ENCODE measurements around the gene FERMT3. TPM values are rescaled to one million over a fixed set of nuclear protein-coding genes. Genes with fewer than 3 reads are reported as not detected.

The FERMT3 gene
- total and polyA plus RNA-seq, 2 of the 13 experiments (the other 11 are each of a cell fraction or from before 2014, with no cell fraction given): 0.29 TPM; not detected in 1

DNA sequence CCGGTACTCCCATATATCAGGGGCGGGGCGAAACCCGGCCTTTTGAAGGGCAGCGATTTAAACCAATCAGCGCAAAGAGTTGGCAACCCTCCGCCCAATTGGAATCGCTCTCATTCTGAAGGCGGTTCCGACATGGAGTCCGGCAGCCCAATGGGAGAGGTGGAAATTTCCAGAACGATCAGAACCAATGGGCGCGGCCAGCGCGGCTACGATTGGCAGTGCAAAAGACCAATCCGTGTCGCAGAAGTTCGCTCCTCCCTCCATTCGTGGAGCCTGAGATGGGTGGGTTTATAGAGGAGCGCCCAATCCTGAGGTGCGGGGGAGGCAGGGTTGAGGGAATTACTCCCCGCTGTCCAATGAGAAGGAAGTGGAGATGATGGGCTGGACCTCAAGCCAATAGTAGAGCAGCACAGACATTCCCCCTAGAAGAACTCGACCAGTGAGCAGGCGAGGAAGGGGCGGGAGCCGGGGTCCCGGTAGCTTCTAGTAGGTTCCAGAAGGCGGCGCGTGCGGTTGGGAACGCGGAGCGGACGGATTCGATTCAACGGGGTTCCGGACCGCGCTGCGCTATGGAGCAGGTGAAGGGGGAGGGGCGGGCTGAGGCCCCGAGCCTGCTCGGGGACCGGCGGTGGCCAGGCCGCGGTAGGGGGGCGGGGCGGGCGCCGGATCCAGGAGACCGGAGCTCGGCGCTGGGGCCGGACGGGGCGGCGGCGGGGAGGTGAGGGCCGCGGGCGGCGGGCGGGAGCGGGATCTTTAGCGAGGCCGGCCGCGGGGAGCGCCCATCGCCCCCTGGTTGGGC lies 20.6 kb upstream of the FERMT3 start, which contains the start of gene STIP1 (continued):
- TF ChIP-seq ZBTB2 (CRISPR knock-in tag; IDR thresholded peaks at IDR 0.05; ENCODE audit: low read depth): peak; percentile 66
- TF ChIP-seq THAP11 (CRISPR knock-in tag; IDR thresholded peaks at IDR 0.05): peak; percentile 65
- no peak; the same call in 1 of the 2 replicates for TF ChIP-seq ZNF703 (CRISPR knock-in tag; IDR thresholded peaks at IDR 0.05; ENCODE audit: borderline replicate concordance)
- no peak for TF ChIP-seq NCOA5 (CRISPR knock-in tag; IDR thresholded peaks at IDR 0.05)
- TF ChIP-seq ZNF598 (CRISPR knock-in tag; IDR thresholded peaks at IDR 0.05; ENCODE audit: borderline replicate concordance): no peak
- no peak for TF ChIP-seq ZBTB43 (CRISPR knock-in tag; conservative IDR thresholded peaks at IDR 0.05)
- TF ChIP-seq NR2F2 (IDR thresholded peaks at IDR 0.05; ENCODE audit: borderline replicate concordance, low read depth): no peak
- no peak for TF ChIP-seq SMARCE1 (IDR thresholded peaks at IDR 0.05; ENCODE audit: borderline replicate concordance)
- TF ChIP-seq ZFP91 (CRISPR knock-in tag; IDR thresholded peaks at IDR 0.05; ENCODE audit: borderline replicate concordance): peak; percentile 57; the same call in 1 of the 2 replicates
- TF ChIP-seq ZNF780A (CRISPR knock-in tag; IDR thresholded peaks at IDR 0.05): no peak
- TF ChIP-seq, protein P1, sequence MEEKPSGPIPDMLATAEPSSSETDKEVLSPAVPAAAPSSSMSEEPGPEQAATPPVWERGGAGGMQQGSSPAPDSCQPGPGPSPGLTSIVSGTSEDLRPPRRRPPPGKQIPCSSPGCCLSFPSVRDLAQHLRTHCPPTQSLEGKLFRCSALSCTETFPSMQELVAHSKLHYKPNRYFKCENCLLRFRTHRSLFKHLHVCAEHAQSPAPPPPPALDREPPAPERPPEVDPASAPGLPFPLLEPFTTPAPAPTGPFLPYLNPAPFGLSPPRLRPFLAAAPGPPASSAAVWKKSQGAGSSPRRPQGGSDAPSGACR (CRISPR knock-in tag; IDR thresholded peaks at IDR 0.05): no peak
- no peak for TF ChIP-seq ZFAT (CRISPR knock-in tag; conservative IDR thresholded peaks at IDR 0.05)
- TF ChIP-seq ZNF143 (CRISPR knock-in tag; IDR thresholded peaks at IDR 0.05): 0 out of 2 replicates have a peak, but pooled peaks have one; percentile 26
- no peak for TF ChIP-seq KDM6A (CRISPR knock-in tag; IDR thresholded peaks at IDR 0.05; ENCODE audit: low read depth)
- no peak for TF ChIP-seq ZKSCAN1 (IDR thresholded peaks at IDR 0.05; ENCODE audit: low read length)
- TF ChIP-seq ZBTB8A (CRISPR knock-in tag; IDR thresholded peaks at IDR 0.05; ENCODE audit: borderline replicate concordance, low read depth): no peak
- TF ChIP-seq ZBTB38 (CRISPR knock-in tag; IDR thresholded peaks at IDR 0.05): no peak
- TF ChIP-seq EEA1 (CRISPR knock-in tag; IDR thresholded peaks at IDR 0.05; ENCODE audit: borderline replicate concordance): no peak
- TF ChIP-seq ZNF816 (CRISPR knock-in tag; IDR thresholded peaks at IDR 0.05; ENCODE audit: borderline replicate concordance): no peak
- TF ChIP-seq ZMYM4 (CRISPR knock-in tag; IDR thresholded peaks at IDR 0.05): peak; percentile 33; the same call in 1 of the 2 replicates
- TF ChIP-seq RBM39 (IDR thresholded peaks at IDR 0.05; ENCODE audit: low read depth, low read length, poor library complexity, severe bottlenecking): peak; percentile 16
- no peak; the same call in 1 of the 2 replicates for TF ChIP-seq ZBTB7B (CRISPR knock-in tag; IDR thresholded peaks at IDR 0.05)
- no peak for TF ChIP-seq ATF7 (IDR thresholded peaks at IDR 0.05)
- TF ChIP-seq ATF7 (CRISPR knock-in tag; IDR thresholded peaks at IDR 0.05): no peak
